ENCODE measurements around the gene TFIP11. TPM values are rescaled to one million over a fixed set of nuclear protein-coding genes. Genes with fewer than 3 reads are reported as not detected.

TFIP11 gene
- total and polyA plus RNA-seq, 9 of the 15 experiments (the other 6 are each of a cell fraction or from before 2014, with no cell fraction given): 11.5 to 38.1 (median 25.2) TPM

- no peak for TF ChIP-seq ZNF354B (CRISPR knock-in tag; IDR thresholded peaks at IDR 0.05)
- peak; percentile 50 to 51; a peak in 3 of 4 replicates for TF ChIP-seq KDM1A (IDR thresholded peaks at IDR 0.05)
- peak; percentile 47 for TF ChIP-seq CEBPB (tag; IDR thresholded peaks at IDR 0.05)
- no peak for TF ChIP-seq ZNF282 (CRISPR knock-in tag; IDR thresholded peaks at IDR 0.05)
- no peak for TF ChIP-seq NELFE (IDR thresholded peaks at IDR 0.05; ENCODE audit: insufficient read depth, insufficient read length)
- no peak for TF ChIP-seq ZNF274 (IDR thresholded peaks at IDR 0.05; ENCODE audit: borderline replicate concordance, low read depth, low read length)
- TF ChIP-seq FOXJ3 (CRISPR knock-in tag; IDR thresholded peaks at IDR 0.05): no peak
These were observed 1.6 kb upstream of the TFIP11 start (continued) for GRCh38 chr22:26513838-26514237.

DNA sequence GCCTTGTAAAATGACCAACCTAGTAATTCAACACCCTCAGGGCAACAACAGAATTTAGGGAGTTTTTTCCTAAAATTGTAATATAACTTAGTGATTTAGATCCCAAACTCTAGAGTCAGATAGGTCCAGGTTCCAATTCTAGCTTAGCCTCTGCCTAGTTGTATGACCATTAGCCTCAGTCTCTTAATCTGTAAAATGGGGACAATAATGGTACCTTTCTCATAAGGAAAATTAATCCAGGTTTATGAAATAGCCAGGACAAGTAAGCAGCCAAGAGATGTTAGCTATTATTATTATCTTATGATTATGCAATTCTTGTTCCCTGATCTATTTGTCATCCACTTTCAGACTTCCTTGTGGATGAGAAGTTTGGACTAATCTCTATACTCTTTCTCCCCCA is 4.1 kb downstream of the TFIP11 start:
- Histone ChIP-seq H3K27ac (ENCODE audit: extremely low read depth, low read depth, low read length) (no peak overlapping the region), H4K20me1 (replicated peaks; ENCODE audit: control insufficient read depth, insufficient read depth, low read length) (no peaks in the 10 kb centered on the region), H3K79me2 (ENCODE audit: control insufficient read depth, insufficient read depth, low read length) (peaks cover 29% of the 10 kb centered on the region), H3K4me2 (ENCODE audit: insufficient read depth, low read length) (no peak overlapping the region), H3K27me3 (ENCODE audit: control insufficient read depth in 2 of 2, insufficient read depth in 2 of 2, low read length in 2 of 2) (no peaks in the 10 kb centered on the region), H3K4me1 (replicated peaks in 1 of 2; ENCODE audit: control insufficient read depth in 2 of 2, insufficient read depth in 2 of 2, low read length in 2 of 2) (peaks cover 0 to 3% of the 10 kb centered on the region in 2 experiments; a peak in 1 of 5 replicates), H3K36me3 (ENCODE audit: control insufficient read depth, insufficient read depth, low read length) (peaks cover 74% of the 10 kb centered on the region), H3K9ac (ENCODE audit: insufficient read depth in 1 of 2, low read depth in 2 of 2, low read length in 2 of 2) (no peak overlapping the region), H3K9me1 (ENCODE audit: control insufficient read depth, insufficient read depth, low read length) (no peaks in the 10 kb centered on the region), H2AFZ (ENCODE audit: low read depth, low read length) (no peak overlapping the region), H3K9me3 (replicated peaks; ENCODE audit: control insufficient read depth, insufficient read depth, low read depth, low read length) (no peaks in the 10 kb centered on the region), H3K4me3 (no peak overlapping the region)
- POLR2A ChIA-PET: no interaction called here
- CTCF ChIA-PET (ENCODE audit: low intra/inter-chr PET ratio): no interaction called here
- FAIRE-seq (no peak), DNase-seq (ENCODE audit: extremely low read depth in 1 of 4, low spot score in 3 of 4) (no peak), ATAC-seq (no peak)
- TF ChIP-seq NKRF (IDR thresholded peaks at IDR 0.05; ENCODE audit: borderline replicate concordance) (no peak), ADNP (tag; IDR thresholded peaks at IDR 0.05) (0 out of 2 replicates have a peak, but pooled peaks have one; percentile 35), DIDO1 (tag; IDR thresholded peaks at IDR 0.05; ENCODE audit: low read depth) (no peak), ZSCAN32 (CRISPR knock-in tag; IDR thresholded peaks at IDR 0.05) (no peak), RBM25 (IDR thresholded peaks at IDR 0.05; ENCODE audit: low read depth, low read length, severe bottlenecking) (peak; percentile 89), ZNF586 (CRISPR knock-in tag; conservative IDR thresholded peaks at IDR 0.05) (no peak), FIP1L1 (IDR thresholded peaks at IDR 0.05; ENCODE audit: low read depth, low read length, poor library complexity, severe bottlenecking) (no peak)
- TF ChIP-seq, protein P1, sequence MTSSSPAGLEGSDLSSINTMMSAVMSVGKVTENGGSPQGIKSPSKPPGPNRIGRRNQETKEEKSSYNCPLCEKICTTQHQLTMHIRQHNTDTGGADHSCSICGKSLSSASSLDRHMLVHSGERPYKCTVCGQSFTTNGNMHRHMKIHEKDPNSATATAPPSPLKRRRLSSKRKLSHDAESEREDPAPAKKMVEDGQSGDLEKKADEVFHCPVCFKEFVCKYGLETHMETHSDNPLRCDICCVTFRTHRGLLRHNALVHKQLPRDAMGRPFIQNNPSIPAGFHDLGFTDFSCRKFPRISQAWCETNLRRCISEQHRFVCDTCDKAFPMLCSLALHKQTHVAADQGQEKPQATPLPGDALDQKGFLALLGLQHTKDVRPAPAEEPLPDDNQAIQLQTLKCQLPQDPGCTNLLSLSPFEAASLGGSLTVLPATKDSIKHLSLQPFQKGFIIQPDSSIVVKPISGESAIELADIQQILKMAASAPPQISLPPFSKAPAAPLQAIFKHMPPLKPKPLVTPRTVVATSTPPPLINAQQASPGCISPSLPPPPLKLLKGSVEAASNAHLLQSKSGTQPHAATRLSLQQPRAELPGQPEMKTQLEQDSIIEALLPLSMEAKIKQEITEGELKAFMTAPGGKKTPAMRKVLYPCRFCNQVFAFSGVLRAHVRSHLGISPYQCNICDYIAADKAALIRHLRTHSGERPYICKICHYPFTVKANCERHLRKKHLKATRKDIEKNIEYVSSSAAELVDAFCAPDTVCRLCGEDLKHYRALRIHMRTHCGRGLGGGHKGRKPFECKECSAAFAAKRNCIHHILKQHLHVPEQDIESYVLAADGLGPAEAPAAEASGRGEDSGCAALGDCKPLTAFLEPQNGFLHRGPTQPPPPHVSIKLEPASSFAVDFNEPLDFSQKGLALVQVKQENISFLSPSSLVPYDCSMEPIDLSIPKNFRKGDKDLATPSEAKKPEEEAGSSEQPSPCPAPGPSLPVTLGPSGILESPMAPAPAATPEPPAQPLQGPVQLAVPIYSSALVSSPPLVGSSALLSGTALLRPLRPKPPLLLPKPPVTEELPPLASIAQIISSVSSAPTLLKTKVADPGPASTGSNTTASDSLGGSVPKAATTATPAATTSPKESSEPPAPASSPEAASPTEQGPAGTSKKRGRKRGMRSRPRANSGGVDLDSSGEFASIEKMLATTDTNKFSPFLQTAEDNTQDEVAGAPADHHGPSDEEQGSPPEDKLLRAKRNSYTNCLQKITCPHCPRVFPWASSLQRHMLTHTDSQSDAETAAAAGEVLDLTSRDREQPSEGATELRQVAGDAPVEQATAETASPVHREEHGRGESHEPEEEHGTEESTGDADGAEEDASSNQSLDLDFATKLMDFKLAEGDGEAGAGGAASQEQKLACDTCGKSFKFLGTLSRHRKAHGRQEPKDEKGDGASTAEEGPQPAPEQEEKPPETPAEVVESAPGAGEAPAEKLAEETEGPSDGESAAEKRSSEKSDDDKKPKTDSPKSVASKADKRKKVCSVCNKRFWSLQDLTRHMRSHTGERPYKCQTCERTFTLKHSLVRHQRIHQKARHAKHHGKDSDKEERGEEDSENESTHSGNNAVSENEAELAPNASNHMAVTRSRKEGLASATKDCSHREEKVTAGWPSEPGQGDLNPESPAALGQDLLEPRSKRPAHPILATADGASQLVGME (CRISPR knock-in tag; IDR thresholded peaks at IDR 0.05): no peak
- in situ Hi-C loops (cut with MboI): no loop called here
- no TSS peak for BruUV-seq (replicated peaks)
- intact Hi-C loops (cut with micrococcal nuclease): no loop called here
